ENCODE data around the gene KCNF1. TPM values are rescaled to one million over a fixed set of nuclear protein-coding genes. Genes with fewer than 3 reads are reported as not detected.

Gene KCNF1
- polyA plus RNA-seq, 1 donor from 2014 or later, result 11.4 TPM

GRCh38 chr2:10879624-10880585 is 31.8 kb upstream of the KCNF1 start:
- Histone ChIP-seq H3K4me2 (ENCODE audit: low read length) (no peak overlapping the region), H3K36me3 (ENCODE audit: insufficient read depth, low read length) (no peaks in the 10 kb centered on the region), H3K9me3 (ENCODE audit: low read length) (no peaks in the 10 kb centered on the region), H2AFZ (ENCODE audit: low read depth, low read length) (no peak overlapping the region), H3K4me3 (ENCODE audit: low read length) (no peak overlapping the region), H4K20me1 (ENCODE audit: insufficient read depth) (no peaks in the 10 kb centered on the region), H3F3A (ENCODE audit: insufficient read depth, low read length, poor library complexity, severe bottlenecking) (no peaks in the 10 kb centered on the region), H3K27me3 (ENCODE audit: insufficient read depth, low read depth, low read length) (no peaks in the 10 kb centered on the region), H3K27ac (ENCODE audit: low read length) (no peak overlapping the region), H3K79me2 (replicated peaks; ENCODE audit: insufficient read depth, low read length) (no peaks in the 10 kb centered on the region), H3K9me2 (ENCODE audit: insufficient read depth, low read length) (no peaks in the 10 kb centered on the region), H3K9ac (ENCODE audit: low read length) (no peak overlapping the region)
- TF ChIP-seq EP300 (conservative IDR thresholded peaks at IDR 0.05; ENCODE audit: poor library complexity, severe bottlenecking), result no peak

- no peaks in the 10 kb centered on the region for H3K27me3 ChIP-seq (ENCODE audit: insufficient read depth, low read depth, low read length)
- no peaks in the 10 kb centered on the region for H3K36me3 ChIP-seq (ENCODE audit: insufficient read depth, low read length)
- TF ChIP-seq SMC3 (conservative IDR thresholded peaks at IDR 0.05; ENCODE audit: poor library complexity) (no peak), POLR2AphosphoS5 (IDR thresholded peaks at IDR 0.05) (no peak), RAD21 (conservative IDR thresholded peaks at IDR 0.05) (no peak), EP300 (conservative IDR thresholded peaks at IDR 0.05; ENCODE audit: poor library complexity, severe bottlenecking) (no peak), TAF1 (IDR thresholded peaks at IDR 0.05; ENCODE audit: low read depth) (no peak), EZH2 (IDR thresholded peaks at IDR 0.05; ENCODE audit: borderline replicate concordance, insufficient read depth, low read length, poor library complexity, severe bottlenecking) (no peak), MXI1 (conservative IDR thresholded peaks at IDR 0.05; ENCODE audit: poor library complexity, severe bottlenecking) (no peak)
- TF ChIP-seq, protein P1, sequence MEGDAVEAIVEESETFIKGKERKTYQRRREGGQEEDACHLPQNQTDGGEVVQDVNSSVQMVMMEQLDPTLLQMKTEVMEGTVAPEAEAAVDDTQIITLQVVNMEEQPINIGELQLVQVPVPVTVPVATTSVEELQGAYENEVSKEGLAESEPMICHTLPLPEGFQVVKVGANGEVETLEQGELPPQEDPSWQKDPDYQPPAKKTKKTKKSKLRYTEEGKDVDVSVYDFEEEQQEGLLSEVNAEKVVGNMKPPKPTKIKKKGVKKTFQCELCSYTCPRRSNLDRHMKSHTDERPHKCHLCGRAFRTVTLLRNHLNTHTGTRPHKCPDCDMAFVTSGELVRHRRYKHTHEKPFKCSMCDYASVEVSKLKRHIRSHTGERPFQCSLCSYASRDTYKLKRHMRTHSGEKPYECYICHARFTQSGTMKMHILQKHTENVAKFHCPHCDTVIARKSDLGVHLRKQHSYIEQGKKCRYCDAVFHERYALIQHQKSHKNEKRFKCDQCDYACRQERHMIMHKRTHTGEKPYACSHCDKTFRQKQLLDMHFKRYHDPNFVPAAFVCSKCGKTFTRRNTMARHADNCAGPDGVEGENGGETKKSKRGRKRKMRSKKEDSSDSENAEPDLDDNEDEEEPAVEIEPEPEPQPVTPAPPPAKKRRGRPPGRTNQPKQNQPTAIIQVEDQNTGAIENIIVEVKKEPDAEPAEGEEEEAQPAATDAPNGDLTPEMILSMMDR (IDR thresholded peaks at IDR 0.05; ENCODE audit: poor library complexity, severe bottlenecking), result no peak
- TF ChIP-seq, protein P2, sequence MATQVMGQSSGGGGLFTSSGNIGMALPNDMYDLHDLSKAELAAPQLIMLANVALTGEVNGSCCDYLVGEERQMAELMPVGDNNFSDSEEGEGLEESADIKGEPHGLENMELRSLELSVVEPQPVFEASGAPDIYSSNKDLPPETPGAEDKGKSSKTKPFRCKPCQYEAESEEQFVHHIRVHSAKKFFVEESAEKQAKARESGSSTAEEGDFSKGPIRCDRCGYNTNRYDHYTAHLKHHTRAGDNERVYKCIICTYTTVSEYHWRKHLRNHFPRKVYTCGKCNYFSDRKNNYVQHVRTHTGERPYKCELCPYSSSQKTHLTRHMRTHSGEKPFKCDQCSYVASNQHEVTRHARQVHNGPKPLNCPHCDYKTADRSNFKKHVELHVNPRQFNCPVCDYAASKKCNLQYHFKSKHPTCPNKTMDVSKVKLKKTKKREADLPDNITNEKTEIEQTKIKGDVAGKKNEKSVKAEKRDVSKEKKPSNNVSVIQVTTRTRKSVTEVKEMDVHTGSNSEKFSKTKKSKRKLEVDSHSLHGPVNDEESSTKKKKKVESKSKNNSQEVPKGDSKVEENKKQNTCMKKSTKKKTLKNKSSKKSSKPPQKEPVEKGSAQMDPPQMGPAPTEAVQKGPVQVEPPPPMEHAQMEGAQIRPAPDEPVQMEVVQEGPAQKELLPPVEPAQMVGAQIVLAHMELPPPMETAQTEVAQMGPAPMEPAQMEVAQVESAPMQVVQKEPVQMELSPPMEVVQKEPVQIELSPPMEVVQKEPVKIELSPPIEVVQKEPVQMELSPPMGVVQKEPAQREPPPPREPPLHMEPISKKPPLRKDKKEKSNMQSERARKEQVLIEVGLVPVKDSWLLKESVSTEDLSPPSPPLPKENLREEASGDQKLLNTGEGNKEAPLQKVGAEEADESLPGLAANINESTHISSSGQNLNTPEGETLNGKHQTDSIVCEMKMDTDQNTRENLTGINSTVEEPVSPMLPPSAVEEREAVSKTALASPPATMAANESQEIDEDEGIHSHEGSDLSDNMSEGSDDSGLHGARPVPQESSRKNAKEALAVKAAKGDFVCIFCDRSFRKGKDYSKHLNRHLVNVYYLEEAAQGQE (IDR thresholded peaks at IDR 0.05; ENCODE audit: borderline replicate concordance), result no peak
- no peaks in the 10 kb centered on the region for H3K9me3 ChIP-seq (ENCODE audit: low read length)
- H3F3A ChIP-seq (ENCODE audit: insufficient read depth, low read length, poor library complexity, severe bottlenecking), result no peaks in the 10 kb centered on the region
- no peak overlapping the region for H3K9ac ChIP-seq (ENCODE audit: low read length)
- no peak overlapping the region for H3K27ac ChIP-seq (ENCODE audit: low read length)
- H3K4me3 ChIP-seq (ENCODE audit: low read length), result no peak overlapping the region
- H3K79me2 ChIP-seq (replicated peaks; ENCODE audit: insufficient read depth, low read length), result no peaks in the 10 kb centered on the region
- H3K4me2 ChIP-seq (ENCODE audit: low read length), result no peak overlapping the region
- no peaks in the 10 kb centered on the region for H3K9me2 ChIP-seq (ENCODE audit: insufficient read depth, low read length)
- H4K20me1 ChIP-seq (ENCODE audit: insufficient read depth), result no peaks in the 10 kb centered on the region
- H2AFZ ChIP-seq (ENCODE audit: low read depth, low read length), result no peak overlapping the region
These were observed 31.0 kb upstream of the KCNF1 start for GRCh38 chr2:10880586-10881321.
